Smooth muscle cell (in vitro differentiated cells): Measurements from ENCODE around the gene MRPL17. TPM values are rescaled to one million over a fixed set of nuclear protein-coding genes. Genes with fewer than 3 reads are reported as not detected.

Source experiments
- DNase-seq: peaks from one replicate; lab custom pipeline; 2025; ENCODE audit not compliant: unreplicated experiment; lab: John Stamatoyannopoulos, UW
- H2AFZ ChIP-seq: fragments of 200-600 bp; sonication (generic); 2 replicates; pipeline ENCODE4 v1.6.0; 2016; ENCODE audit warnings: antibody characterized with exemption, low read depth, mild to moderate bottlenecking
- H3F3A ChIP-seq: fragments of 200-600 bp; sonication (generic); 2 replicates; pipeline ENCODE4 v1.6.0; 2017; ENCODE audit warnings: antibody characterized with exemption, low read depth
- H3K27ac ChIP-seq: fragments of 200-600 bp; sonication (generic); 2 replicates; pipeline ENCODE4 v1.5.1; 2016; ENCODE audit warnings: low read depth, mild to moderate bottlenecking
- H3K27me3 ChIP-seq: fragments of 200-600 bp; sonication (generic); 2 replicates; pipeline ENCODE4 v1.6.1; 2016; ENCODE audit warnings: low read depth, mild to moderate bottlenecking
- H3K36me3 ChIP-seq: fragments of 200-600 bp; sonication (generic); 2 replicates; pipeline ENCODE4 v1.5.1; 2016; ENCODE audit warnings: low read depth
- H3K4me1 ChIP-seq: fragments of 200-600 bp; sonication (generic); 2 replicates; pipeline ENCODE4 v1.5.1; 2016; ENCODE audit warnings: low read depth
- H3K4me2 ChIP-seq: fragments of 200-600 bp; sonication (generic); 2 replicates; pipeline ENCODE4 v1.6.0; 2016; ENCODE audit warnings: mild to moderate bottlenecking
- H3K4me3 ChIP-seq: fragments of 200-600 bp; sonication (generic); 2 replicates; pipeline ENCODE4 v1.5.1; 2016; ENCODE audit warnings: mild to moderate bottlenecking
- H3K79me2 ChIP-seq: fragments of 200-600 bp; sonication (generic); 2 replicates; pipeline ENCODE4 v1.6.0; 2016; ENCODE audit warnings: low read depth, mild to moderate bottlenecking
- H3K9ac ChIP-seq: fragments of 200-600 bp; sonication (generic); 2 replicates; pipeline ENCODE4 v1.6.0; 2016; ENCODE audit warnings: low read depth
- H3K9me3 ChIP-seq: fragments of 200-600 bp; sonication (generic); replicated peaks from 2 replicates; pipeline ENCODE4 v1.5.1; 2016; ENCODE audit warnings: low read depth
- H4K20me1 ChIP-seq: fragments of 200-600 bp; sonication (generic); 2 replicates; pipeline ENCODE4 v1.6.0; 2016; ENCODE audit warnings: low read depth
- WGBS: methylation state at CpG from one replicate; pipeline ENCODE4 v1.1.7; 2016; ENCODE audit warnings: low lambda C conversion rate; 5-methylcytosine and 5-hydroxymethylcytosine counted together
- polyA plus RNA-seq: library from polyadenylated mRNA; unstranded; fragments of >200 nt; fragmentation: Nextera tagmentation; extraction: Ambion mirVana; gene quantifications from 2 replicates; pipeline ENCODE4 v1.2.1, GENCODE V29; 2016
- total RNA-seq: library from RNA; depleted of rRNA; stranded (reverse); fragments of >200 nt; gene quantifications from 2 replicates; pipeline ENCODE4 v1.2.3, GENCODE V29; 2014
- TF ChIP-seq, protein P1 (sequence below): fragments of 200-600 bp; sonication (generic); IDR thresholded peaks from 2 replicates; pipeline ENCODE4 v1.5.1; 2017; ENCODE audit warnings: borderline replicate concordance, mild to moderate bottlenecking, antibody characterized with exemption; ENCODE audit not compliant: insufficient read depth, poor library complexity, severe bottlenecking

MRPL17 gene
- total and polyA plus RNA-seq, 2 experiments from 2014 or later: 77.4 to 132 TPM

DNA sequence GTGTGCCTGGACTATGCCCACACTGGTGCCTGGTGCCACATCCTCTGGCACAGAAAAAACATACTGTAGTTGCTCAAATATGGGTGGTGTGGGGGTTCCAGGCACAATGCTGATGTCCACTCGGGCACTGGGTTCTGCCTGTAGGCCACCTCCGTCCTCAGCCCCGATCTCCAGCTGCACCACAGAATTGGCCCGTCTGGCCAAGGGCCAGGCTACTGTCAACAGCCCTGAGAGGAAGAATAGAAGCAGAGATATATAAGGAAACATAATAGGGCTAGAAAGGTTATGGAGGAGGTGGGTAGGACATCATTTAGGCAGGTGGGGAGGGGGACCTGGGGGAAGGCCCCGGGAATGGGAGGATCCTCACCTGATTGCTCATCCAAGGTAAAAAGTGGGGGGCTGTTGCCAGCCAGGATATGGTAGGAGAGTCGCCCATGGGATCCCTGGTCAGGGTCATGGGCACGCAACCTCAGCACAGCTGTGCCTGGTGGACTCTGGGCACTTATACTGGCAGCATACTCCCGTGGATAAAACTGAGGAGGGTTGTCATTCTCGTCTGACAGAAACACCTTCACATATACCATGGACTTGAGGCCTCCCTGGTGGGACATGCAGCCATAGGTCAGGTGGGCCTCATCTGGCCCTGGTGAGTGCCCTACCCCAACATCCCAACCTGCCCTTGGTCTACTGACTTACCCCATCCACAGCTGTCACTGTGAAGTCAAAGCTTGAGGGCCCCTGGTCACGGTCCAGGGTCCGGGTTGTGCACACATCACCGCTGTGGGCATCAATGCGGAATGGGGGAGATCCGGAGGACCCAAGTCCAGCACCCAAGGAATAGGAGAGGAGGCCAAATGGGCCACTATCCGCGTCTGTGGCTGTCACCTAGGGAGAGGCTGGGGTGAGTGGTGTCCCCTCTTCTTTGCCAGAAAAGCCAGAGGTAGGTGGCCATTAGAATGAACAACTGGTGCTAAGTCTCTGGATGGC, 49.4 kb downstream of the MRPL17 start:
- WGBS: 95% methylated on average over 16 of the region's 16 CpGs

GRCh38 chr11:6632116-6633073, 50.7 kb downstream of the MRPL17 start:
- 95% methylated on average over 29 of the region's 29 CpGs for WGBS
- DNase-seq: no peak
- TF ChIP-seq, protein P1, sequence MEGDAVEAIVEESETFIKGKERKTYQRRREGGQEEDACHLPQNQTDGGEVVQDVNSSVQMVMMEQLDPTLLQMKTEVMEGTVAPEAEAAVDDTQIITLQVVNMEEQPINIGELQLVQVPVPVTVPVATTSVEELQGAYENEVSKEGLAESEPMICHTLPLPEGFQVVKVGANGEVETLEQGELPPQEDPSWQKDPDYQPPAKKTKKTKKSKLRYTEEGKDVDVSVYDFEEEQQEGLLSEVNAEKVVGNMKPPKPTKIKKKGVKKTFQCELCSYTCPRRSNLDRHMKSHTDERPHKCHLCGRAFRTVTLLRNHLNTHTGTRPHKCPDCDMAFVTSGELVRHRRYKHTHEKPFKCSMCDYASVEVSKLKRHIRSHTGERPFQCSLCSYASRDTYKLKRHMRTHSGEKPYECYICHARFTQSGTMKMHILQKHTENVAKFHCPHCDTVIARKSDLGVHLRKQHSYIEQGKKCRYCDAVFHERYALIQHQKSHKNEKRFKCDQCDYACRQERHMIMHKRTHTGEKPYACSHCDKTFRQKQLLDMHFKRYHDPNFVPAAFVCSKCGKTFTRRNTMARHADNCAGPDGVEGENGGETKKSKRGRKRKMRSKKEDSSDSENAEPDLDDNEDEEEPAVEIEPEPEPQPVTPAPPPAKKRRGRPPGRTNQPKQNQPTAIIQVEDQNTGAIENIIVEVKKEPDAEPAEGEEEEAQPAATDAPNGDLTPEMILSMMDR: no peak

More for the DNA sequence above, 49.4 kb downstream of the MRPL17 start:
- H3K27ac ChIP-seq: no peak overlapping the region
- TF ChIP-seq, protein P1: no peak
- H3K9me3 ChIP-seq: no peaks in the 10 kb centered on the region
- H3K4me3 ChIP-seq: no peak overlapping the region
- no peak overlapping the region for H2AFZ ChIP-seq
- H3K9ac ChIP-seq: no peak overlapping the region
- no peak overlapping the region for H3K4me2 ChIP-seq
- no peak for DNase-seq
- H3K36me3 ChIP-seq: no peaks in the 10 kb centered on the region
- H3K79me2 ChIP-seq: peaks cover 13% of the 10 kb centered on the region
- peaks cover 29% of the 10 kb centered on the region for H4K20me1 ChIP-seq
- H3K4me1 ChIP-seq: no peaks in the 10 kb centered on the region
- no peaks in the 10 kb centered on the region for H3F3A ChIP-seq
- no peaks in the 10 kb centered on the region for H3K27me3 ChIP-seq

GRCh38 chr11:6631361-6631890, 51.7 kb downstream of the MRPL17 start:
- Histone ChIP-seq H3K4me3 (no peak overlapping the region), H2AFZ (no peak overlapping the region), H3K9ac (no peak overlapping the region), H3K27me3 (no peaks in the 10 kb centered on the region), H3F3A (no peaks in the 10 kb centered on the region), H3K36me3 (no peaks in the 10 kb centered on the region), H3K9me3 (no peaks in the 10 kb centered on the region), H4K20me1 (peaks cover 16% of the 10 kb centered on the region), H3K4me2 (no peak overlapping the region), H3K79me2 (no peaks in the 10 kb centered on the region), H3K4me1 (no peaks in the 10 kb centered on the region), H3K27ac (no peak overlapping the region)
- DNase-seq: no peak
- TF ChIP-seq, protein P1: no peak
- 98% methylated on average over 11 of the region's 11 CpGs for WGBS

More at GRCh38 chr11:6632116-6633073, 50.7 kb downstream of the MRPL17 start:
- no peak overlapping the region for H2AFZ ChIP-seq
- H3K27me3 ChIP-seq: no peaks in the 10 kb centered on the region
- peaks cover 2% of the 10 kb centered on the region for H3K79me2 ChIP-seq
- no peak overlapping the region for H3K4me2 ChIP-seq
- no peaks in the 10 kb centered on the region for H3F3A ChIP-seq
- no peak overlapping the region for H3K9ac ChIP-seq
- no peak overlapping the region for H3K27ac ChIP-seq
- H3K4me3 ChIP-seq: no peak overlapping the region
- no peaks in the 10 kb centered on the region for H3K36me3 ChIP-seq
- H4K20me1 ChIP-seq: peaks cover 17% of the 10 kb centered on the region
- H3K9me3 ChIP-seq: no peaks in the 10 kb centered on the region
- no peaks in the 10 kb centered on the region for H3K4me1 ChIP-seq
